Esophagus (tissue), 2 donors: Measurements from ENCODE around the gene GLOD5. TPM values are rescaled to one million over a fixed set of nuclear protein-coding genes. Genes with fewer than 3 reads are reported as not detected.
"Not testable (repeated sequence)": the region's sequence is repeated elsewhere in the genome, so short reads cannot be mapped to it uniquely, and the experiment has no call there.

Experiments
- H3K27ac ChIP-seq, 2 donors: one replicate each; pipeline ENCODE4 v1.5.1; 2013; ENCODE audit warnings: low read depth in 2 of 2, mild to moderate bottlenecking in 2 of 2, inconsistent platforms in 1 of 2, low read length in 1 of 2, moderate library complexity in 1 of 2
- H3K27me3 ChIP-seq, 2 donors: one replicate each; pipeline ENCODE4 v1.6.1; 2013; ENCODE audit warnings: low read length in 2 of 2, control low read depth in 1 of 2, mild to moderate bottlenecking in 1 of 2; ENCODE audit not compliant: insufficient read depth in 2 of 2, control insufficient read depth in 1 of 2
- H3K36me3 ChIP-seq, 2 donors: one replicate each; pipeline ENCODE4 v1.6.1; 2013; ENCODE audit warnings: low read length in 1 of 2; ENCODE audit not compliant: control insufficient read depth in 2 of 2, insufficient read depth in 2 of 2
- H3K4me1 ChIP-seq, 2 donors: one replicate each; pipeline ENCODE4 v1.6.1; 2013; ENCODE audit warnings: low read length in 1 of 2; ENCODE audit not compliant: control insufficient read depth in 2 of 2, insufficient read depth in 2 of 2
- H3K4me3 ChIP-seq, 2 donors: one replicate each; pipeline ENCODE4 v1.5.1; 2013; ENCODE audit warnings: low read length in 2 of 2, mild to moderate bottlenecking in 2 of 2, low read depth in 1 of 2, moderate library complexity in 1 of 2
- H3K9me3 ChIP-seq, 2 donors: one replicate each; pipeline ENCODE4 v1.6.1; 2013; ENCODE audit warnings: mild to moderate bottlenecking in 2 of 2, low read depth in 1 of 2, low read length in 1 of 2, moderate library complexity in 1 of 2; ENCODE audit not compliant: control insufficient read depth in 2 of 2, insufficient read depth in 1 of 2
- WGBS, 2 donors: extraction: QIAGEN DNeasy Blood & Tissue Kit; methylation state at CpG; one replicate each; pipeline ENCODE4 v1.1.7; 2013; 5-methylcytosine and 5-hydroxymethylcytosine counted together
- polyA plus RNA-seq, 2 donors: library from polyadenylated mRNA; stranded (reverse); fragments of 200-250 nt; gene quantifications; one replicate each; pipeline ENCODE4 v1.2.3, GENCODE V29; 2013
- donor health status: healthy with polysubstance abuse.
- donor health status: Bipolar disorder and iron deficiency.

GLOD5 gene
- polyA plus RNA-seq, 2 donors = 0.15 to 0.26 TPM

DNA sequence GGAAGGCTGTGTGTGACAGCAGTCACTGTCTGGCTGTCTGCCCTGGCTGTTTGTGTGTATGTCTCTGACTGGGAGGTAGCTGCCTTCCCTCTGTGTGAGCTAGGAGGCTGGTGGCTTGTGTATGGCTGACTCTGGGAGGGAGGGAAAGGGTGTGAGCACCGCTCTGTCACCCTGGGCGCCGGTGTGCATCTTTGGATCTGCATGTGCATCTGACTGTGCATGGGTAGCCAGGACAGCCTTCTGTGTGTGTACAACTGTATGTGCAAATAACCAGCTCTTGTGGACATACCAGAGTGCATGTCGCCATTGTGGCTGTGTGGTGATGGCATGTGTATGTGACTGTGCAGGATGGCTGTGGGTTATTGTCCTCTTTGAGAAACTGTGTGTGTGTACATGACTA lies 57.3 kb downstream of the GLOD5 start:
- no peaks in the 10 kb centered on the region for H3K9me3 ChIP-seq
- no peaks in the 10 kb centered on the region for H3K4me1 ChIP-seq
- H3K27me3 ChIP-seq = no peaks in the 10 kb centered on the region
- no peak overlapping the region for H3K27ac ChIP-seq
- peaks cover 0 to 36% of the 10 kb centered on the region in 2 donors for H3K36me3 ChIP-seq
- WGBS, 2 donors = 84 to 95% methylated on average over 4 of the region's 4 CpGs
- no peak overlapping the region for H3K4me3 ChIP-seq

DNA sequence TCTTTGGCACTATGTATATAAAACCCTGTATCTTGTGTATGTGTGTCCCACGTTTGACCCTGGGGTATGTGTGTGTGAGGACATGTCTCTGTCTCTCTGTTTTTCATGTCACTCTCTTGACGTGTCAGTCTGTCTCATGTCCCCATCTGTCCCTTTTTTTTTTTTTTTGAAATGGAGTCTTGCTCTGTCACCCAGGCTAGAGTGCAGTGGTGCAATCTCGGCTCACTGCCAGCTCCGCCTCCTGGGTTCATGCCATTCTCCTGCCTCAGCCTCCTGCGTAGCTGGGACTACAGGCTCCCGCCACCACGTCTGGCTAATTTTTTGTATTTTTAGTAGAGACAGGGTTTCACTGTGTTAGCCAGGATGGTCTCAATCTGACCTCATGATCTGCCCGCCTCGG lies 57.8 kb downstream of the GLOD5 start:
- H3K4me1 ChIP-seq, H3K4me3 ChIP-seq, H3K27ac ChIP-seq, H3K27me3 ChIP-seq, H3K9me3 ChIP-seq: not testable (repeated sequence)
- 85 to 87% methylated on average over 9 of the region's 9 CpGs for WGBS, 2 donors
- H3K36me3 ChIP-seq = peaks cover 0 to 40% of the 10 kb centered on the region in 2 donors

- H3K4me3 ChIP-seq = no peak overlapping the region
- 86 to 91% methylated on average over 6 of the region's 6 CpGs for WGBS, 2 donors
- no peaks in the 10 kb centered on the region for H3K4me1 ChIP-seq
- H3K36me3 ChIP-seq = peaks cover 0 to 28% of the 10 kb centered on the region in 2 donors
- no peaks in the 10 kb centered on the region for H3K27me3 ChIP-seq
- peaks cover 0 to 3% of the 10 kb centered on the region in 2 donors for H3K9me3 ChIP-seq
- no peak overlapping the region for H3K27ac ChIP-seq
Measured at GRCh38 chrX:48823053-48823452, 61.5 kb downstream of the GLOD5 start.

Other genes starting within 250 kb of the GLOD5 start
- 100 to 1,000 TPM; 151 to 179 TPM for gene EBP, start 239.9 kb upstream of the GLOD5 start, polyA plus RNA-seq
- gene TBC1D25, start 222.0 kb upstream of the GLOD5 start, polyA plus RNA-seq = 1 to 10 TPM; 5.1 to 6.9 TPM
- gene RBM3, start 187.3 kb upstream of the GLOD5 start, polyA plus RNA-seq = 100 to 1,000 TPM; 134 to 205 TPM
- gene WDR13, start 164.3 kb upstream of the GLOD5 start, polyA plus RNA-seq = 10 to 100 TPM; 90.1 to 96.8 TPM
- gene WAS, start 77.9 kb upstream of the GLOD5 start, polyA plus RNA-seq = 1 to 10 TPM; 1.7 to 1.8 TPM
- 1 to 10 TPM; 5.6 to 5.8 TPM for gene SUV39H1, start 65.0 kb upstream of the GLOD5 start, polyA plus RNA-seq
- under 1 TPM in 1 of 2 donors, not detected in 1; 0.09 TPM for gene GATA1, start 24.8 kb downstream of the GLOD5 start, polyA plus RNA-seq
- gene HDAC6, start 40.3 kb downstream of the GLOD5 start, polyA plus RNA-seq = 10 to 100 TPM; 36.0 to 79.0 TPM
- under 1 TPM; 0.05 to 0.10 TPM for gene ERAS, start 64.8 kb downstream of the GLOD5 start, polyA plus RNA-seq
- under 1 TPM; 0.08 to 0.31 TPM for gene PCSK1N, start 73.9 kb downstream of the GLOD5 start, polyA plus RNA-seq
- gene TIMM17B, start 136.0 kb downstream of the GLOD5 start, polyA plus RNA-seq = 10 to 100 TPM; 34.2 to 45.0 TPM
- gene PQBP1, start 136.2 kb downstream of the GLOD5 start, polyA plus RNA-seq = 100 to 1,000 TPM in 1 of 2 donors, 10 to 100 TPM in 1; 72.2 to 102 TPM
- gene SLC35A2, start 149.9 kb downstream of the GLOD5 start, polyA plus RNA-seq = 10 to 100 TPM in 1 of 2 donors, 1 to 10 TPM in 1; 6.9 to 22.1 TPM
- gene PIM2, start 157.3 kb downstream of the GLOD5 start, polyA plus RNA-seq = 1 to 10 TPM; 2.6 to 3.7 TPM
- 10 to 100 TPM; 22.3 to 27.6 TPM for gene OTUD5, start 195.9 kb downstream of the GLOD5 start, polyA plus RNA-seq
- gene KCND1, start 210.1 kb downstream of the GLOD5 start, polyA plus RNA-seq = under 1 TPM; 0.25 to 0.41 TPM
- gene GRIPAP1, start 240.5 kb downstream of the GLOD5 start, polyA plus RNA-seq = 10 to 100 TPM; 18.5 to 22.8 TPM